HCT116 (cell line): ENCODE data around the gene LAMA4. TPM values are rescaled to one million over a fixed set of nuclear protein-coding genes. Genes with fewer than 3 reads are reported as not detected.

ENCODE experiments used
- ATAC-seq: fragments of 200-7000 bp; cut with Tn5 transposase; 2 replicates; pipeline ENCODE4 v1.9.1; 2020; ENCODE audit warnings: mild to moderate bottlenecking, moderate library complexity
- BruUV-seq: library from RNA; stranded (reverse); fragments of 400-500 nt; replicated peaks from 2 replicates; lab custom pipeline; 2021; lab: Mats Ljungman, UMichigan
- CTCF ChIA-PET: fragments of 300-600 bp; sonication (Branson Sonifier 250); formaldehyde crosslinking; loops from one replicate; lab custom pipeline; 2021; ENCODE audit warnings: antibody characterized with exemption; lab: Charles Lee
- POLR2A ChIA-PET: fragments of 300-600, 350-600 bp; sonication (Branson Sonifier 250); formaldehyde crosslinking; loops from one replicate; lab custom pipeline; 2021; ENCODE audit warnings: antibody characterized with exemption; lab: Charles Lee
- RAD21 ChIA-PET, 2 experiments: fragments of 300-600 bp; sonication (Branson Sonifier 250); formaldehyde crosslinking; loops; one replicate each; lab custom pipeline; 2023; ENCODE audit warnings: low total read pairs in 2 of 2; ENCODE audit not compliant: uncharacterized antibody in 2 of 2, unreplicated experiment in 2 of 2, low non-redundant PET in 1 of 2; lab: Charles Lee
- DNase-seq: peaks from one replicate; pipeline ENCODE4 v3.0.0-alpha.2; 2010; ENCODE audit warnings: low read depth, low spot score
- H2AFZ ChIP-seq: fragments of 200-600 bp; shearing (Covaris generic), sonication (generic); 2 replicates; pipeline ENCODE4 v1.6.1; 2017; ENCODE audit warnings: low read depth, mixed run types, mixed read lengths, antibody characterized with exemption, low read length; ENCODE audit not compliant: poor library complexity, severe bottlenecking
- H3K27ac ChIP-seq: 2 replicates; pipeline ENCODE4 v1.5.1; 2012; ENCODE audit warnings: low read depth, low read length
- H3K27me3 ChIP-seq: fragments of 200-600 bp; sonication (generic); 2 replicates; pipeline ENCODE4 v1.6.1; 2016; ENCODE audit warnings: mixed run types, low read length, mixed read lengths; ENCODE audit not compliant: insufficient read depth
- H3K36me3 ChIP-seq, 2 experiments: fragments of 200-500 bp in 1 of 2; fragments of 200-600 bp in 1 of 2; sonication (Bioruptor generic) in 1 of 2; sonication (generic) in 1 of 2; 2 replicates each; pipeline versions ENCODE4 v1.5.1 to v1.6.1; 2014 to 2016; ENCODE audit warnings: low read length in 2 of 2, inconsistent platforms in 1 of 2, mixed read lengths in 1 of 2, mixed run types in 1 of 2; ENCODE audit not compliant: insufficient read depth in 2 of 2, control insufficient read depth in 1 of 2
- H3K4me1 ChIP-seq, 2 experiments: fragments of 200-600 bp in 1 of 2; sonication (generic) in 1 of 2; 2 replicates each; pipeline versions ENCODE4 v1.5.1 to v1.6.1; 2012 to 2017; ENCODE audit warnings: low read length in 2 of 2, inconsistent platforms in 1 of 2, mild to moderate bottlenecking in 1 of 2, mixed read lengths in 1 of 2, mixed run types in 1 of 2, moderate library complexity in 1 of 2; ENCODE audit not compliant: insufficient read depth in 2 of 2, control insufficient read depth in 1 of 2
- H3K4me2 ChIP-seq: fragments of 200-600 bp; sonication (generic); 2 replicates; pipeline ENCODE4 v1.6.1; 2017; ENCODE audit warnings: mixed run types, low read length, mixed read lengths
- H3K4me3 ChIP-seq, 2 experiments: fragments of 200-600 bp in 1 of 2; sonication (generic) in 1 of 2; replicated peaks in 1 of 2; 2 replicates each; pipeline ENCODE4 v1.5.1; 2011 to 2016; ENCODE audit warnings: low read length in 2 of 2, control low read depth in 1 of 2, low read depth in 1 of 2, mild to moderate bottlenecking in 1 of 2, mixed read lengths in 1 of 2, mixed run types in 1 of 2
- H3K79me2 ChIP-seq: fragments of 200-600 bp; sonication (generic); 2 replicates; pipeline ENCODE4 v1.6.1; 2017; ENCODE audit warnings: mild to moderate bottlenecking, mixed run types, low read length, moderate library complexity, mixed read lengths; ENCODE audit not compliant: insufficient read depth
- H3K9ac ChIP-seq: fragments of 200-600 bp; sonication (generic); 2 replicates; pipeline ENCODE4 v1.6.1; 2016; ENCODE audit warnings: low read length, mixed read lengths
- H3K9me2 ChIP-seq: fragments of 200-600 bp; sonication (generic), shearing (Covaris generic); 2 replicates; pipeline ENCODE4 v1.6.1; 2017; ENCODE audit warnings: mixed run types, mild to moderate bottlenecking, moderate library complexity; ENCODE audit not compliant: insufficient read depth
- H3K9me3 ChIP-seq, 2 experiments: fragments of 200-500 bp in 1 of 2; fragments of 200-600 bp in 1 of 2; sonication (Bioruptor generic) in 1 of 2; sonication (generic) in 1 of 2; 2 replicates each; pipeline ENCODE4 v1.6.1; 2014 to 2017; ENCODE audit warnings: low read length in 2 of 2, mixed read lengths in 2 of 2, inconsistent platforms in 1 of 2, low read depth in 1 of 2, mild to moderate bottlenecking in 1 of 2, mixed run types in 1 of 2, moderate library complexity in 1 of 2; ENCODE audit not compliant: control insufficient read depth in 1 of 2, insufficient read depth in 1 of 2
- H4K20me1 ChIP-seq: fragments of 200-600 bp; sonication (generic), shearing (Covaris generic); 2 replicates; pipeline ENCODE4 v1.6.1; 2017; ENCODE audit warnings: mixed run types, mild to moderate bottlenecking, moderate library complexity; ENCODE audit not compliant: insufficient read depth
- CBX3 ChIP-seq: IDR thresholded peaks from 2 replicates; pipeline ENCODE4 v1.6.1; 2012; ENCODE audit warnings: low read depth
- EGR1 ChIP-seq: IDR thresholded peaks from 2 replicates; pipeline ENCODE4 v1.6.1; 2012; ENCODE audit warnings: low read depth
- ELF1 ChIP-seq: IDR thresholded peaks from 2 replicates; pipeline ENCODE4 v1.6.1; 2012; ENCODE audit warnings: low read depth, borderline replicate concordance
- EZH2phosphoT487 ChIP-seq: fragments of 200-600 bp; IDR thresholded peaks from 2 replicates; pipeline ENCODE4 v1.6.1; 2018; ENCODE audit warnings: antibody characterized with exemption, borderline replicate concordance
- POLR2AphosphoS5 ChIP-seq: IDR thresholded peaks from 2 replicates; pipeline ENCODE4 v1.6.1; 2011; ENCODE audit warnings: mild to moderate bottlenecking, low read depth, low read length, moderate library complexity
- REST ChIP-seq: IDR thresholded peaks from 2 replicates; pipeline ENCODE4 v1.6.1; 2012; ENCODE audit warnings: low read depth
- SIN3A ChIP-seq: IDR thresholded peaks from 2 replicates; pipeline ENCODE4 v1.6.1; 2012; ENCODE audit warnings: low read depth
- ZBTB33 ChIP-seq: IDR thresholded peaks from 2 replicates; pipeline ENCODE4 v1.6.1; 2011; ENCODE audit warnings: mild to moderate bottlenecking, low read length, moderate library complexity; ENCODE audit not compliant: insufficient replicate concordance; ENCODE audit errors: extremely low read depth
- ZFX ChIP-seq: fragments of 450-650 bp; IDR thresholded peaks from 2 replicates; pipeline ENCODE4 v1.6.1; 2017
- intact Hi-C: fragments of 100-400 bp; cut with micrococcal nuclease; formaldehyde crosslinking; loops from 2 replicates; pipeline ENCODE4 v1.10.0; 2022
- total RNA-seq: library from RNA; stranded (reverse); gene quantifications from one replicate; pipeline ENCODE4 v1.2.1, GENCODE V29; 2021; ENCODE audit not compliant: unreplicated experiment

The LAMA4 gene
- total RNA-seq, 1 experiment from 2014 or later = 2.2 TPM

DNA sequence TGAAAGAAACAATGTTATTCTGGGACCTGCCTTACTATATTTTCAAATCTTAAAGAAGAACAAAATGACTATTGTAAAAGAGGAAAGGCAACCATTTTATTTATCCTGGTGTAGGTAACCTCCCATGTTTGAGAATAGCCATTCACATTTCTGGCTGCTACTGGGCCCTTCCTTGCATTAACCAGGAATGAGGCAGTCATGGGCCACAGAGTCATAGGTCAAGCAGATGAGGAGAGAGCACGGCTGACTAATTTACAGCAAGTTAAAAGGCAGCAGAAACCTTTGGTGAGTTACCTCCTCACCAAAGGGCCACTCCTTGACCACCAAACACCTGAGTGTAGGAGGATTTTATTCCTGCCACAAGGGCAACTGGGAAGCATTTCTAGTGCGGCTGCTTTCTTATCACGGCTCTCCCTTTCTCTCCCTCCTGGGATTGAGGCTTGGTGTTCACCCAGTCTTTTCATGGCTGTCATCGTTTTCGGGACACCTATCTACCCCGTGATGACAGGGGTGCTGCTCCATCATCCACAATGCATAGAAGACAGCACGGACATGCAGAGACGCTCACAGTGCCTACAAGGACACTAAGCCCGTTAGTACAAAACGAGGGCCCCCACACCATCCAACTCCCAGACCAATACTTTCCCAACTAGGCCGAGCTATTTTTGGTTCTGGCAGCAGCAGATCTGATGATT lies 4.4 kb upstream of the LAMA4 start:
- Histone ChIP-seq H2AFZ (no peak overlapping the region), H4K20me1 (no peaks in the 10 kb centered on the region)
- no peak for TF ChIP-seq POLR2AphosphoS5
- TF ChIP-seq SIN3A = no peak
- no peak for TF ChIP-seq EGR1
- TF ChIP-seq ZBTB33 = no peak
- TF ChIP-seq ZFX = no peak
- no peak for TF ChIP-seq REST
- TF ChIP-seq EZH2phosphoT487 = no peak
- no peak for TF ChIP-seq CBX3
- TF ChIP-seq ELF1 = no peak
- TF ChIP-seq, all 23 proteins: peak for 0
- RAD21 ChIA-PET = no interaction called here
- Histone ChIP-seq H3K4me3 (no peak overlapping the region), H3K9me3 (no peaks in the 10 kb centered on the region), H3K36me3 (no peaks in the 10 kb centered on the region), H3K9me2 (no peaks in the 10 kb centered on the region; the same call in 1 of the 2 replicates), H3K4me2 (no peak overlapping the region), H3K4me1 (peaks cover 0 to 12% of the 10 kb centered on the region in 2 experiments; a peak in 1 of 4 replicates), H3K27ac (no peak overlapping the region), H3K27me3 (no peaks in the 10 kb centered on the region), H3K79me2 (no peaks in the 10 kb centered on the region), H3K9ac (no peak overlapping the region)
- peak; percentile 5; the same call in 1 of the 2 replicates for ATAC-seq
- BruUV-seq = no TSS peak
- POLR2A ChIA-PET = no interaction called here
- no peak for DNase-seq
- intact Hi-C loops = no loop called here
- CTCF ChIA-PET = no interaction called here
